ENCODE results near the gene BYSL. TPM values are rescaled to one million over a fixed set of nuclear protein-coding genes. Genes with fewer than 3 reads are reported as not detected.

The BYSL gene
- total RNA-seq, 4 donors from 2014 or later = 6.8 to 15.7 (median 10.4) TPM

GRCh38 chr6:41887331-41887751 is 34.0 kb upstream of the BYSL start:
- H3K4me3 ChIP-seq = no peak overlapping the region
- no peaks in the 10 kb centered on the region for H3K27me3 ChIP-seq
- TF ChIP-seq POLR2AphosphoS5 (IDR thresholded peaks at IDR 0.05) (no peak), POLR2A (IDR thresholded peaks at IDR 0.05) (no peak), EP300 (IDR thresholded peaks at IDR 0.05) (no peak), CTCF (IDR thresholded peaks at IDR 0.05) (no peak)
- WGBS = 54% methylated on average over 4 of the region's 4 CpGs
- DNase-seq (ENCODE audit: low spot score in 2 of 2) = no peak
- H3K4me1 ChIP-seq = no peaks in the 10 kb centered on the region
- H3K27ac ChIP-seq = no peak overlapping the region
- no peaks in the 10 kb centered on the region for H3K36me3 ChIP-seq
- H3K9me3 ChIP-seq = no peaks in the 10 kb centered on the region

GRCh38 chr6:41892921-41893564 is 28.3 kb upstream of the BYSL start:
- no peak overlapping the region for H3K27ac ChIP-seq
- H3K4me3 ChIP-seq = no peak overlapping the region
- WGBS = 81% methylated on average over 4 of the region's 4 CpGs
- H3K27me3 ChIP-seq = no peaks in the 10 kb centered on the region
- peaks cover 24% of the 10 kb centered on the region for H3K4me1 ChIP-seq
- no peak for DNase-seq (ENCODE audit: low spot score in 2 of 2)
- TF ChIP-seq CTCF (IDR thresholded peaks at IDR 0.05) (no peak), EP300 (IDR thresholded peaks at IDR 0.05) (no peak), POLR2A (IDR thresholded peaks at IDR 0.05) (no peak), POLR2AphosphoS5 (IDR thresholded peaks at IDR 0.05) (no peak)
- no peaks in the 10 kb centered on the region for H3K9me3 ChIP-seq
- no peaks in the 10 kb centered on the region for H3K36me3 ChIP-seq

- H3K27ac ChIP-seq = peak overlapping the region; percentile 87
- peak in 1 of 2 donors; percentile 67 for DNase-seq (ENCODE audit: low spot score in 2 of 2)
- 2% methylated on average over 54 of the region's 56 CpGs for WGBS
Measured at GRCh38 chr6:41894366-41895299, 26.7 kb upstream of the BYSL start.

GRCh38 chr6:41895300-41896233 is 25.7 kb upstream of the BYSL start, which contains the start of gene USP49:
TSS of gene USP49 (minus strand) at chr6:41895375. CDS start at chr6:41806983, 88,392 bp downstream.
- TF ChIP-seq POLR2A (IDR thresholded peaks at IDR 0.05) (no peak), CTCF (IDR thresholded peaks at IDR 0.05) (no peak), EP300 (IDR thresholded peaks at IDR 0.05) (no peak), POLR2AphosphoS5 (IDR thresholded peaks at IDR 0.05) (no peak)
- Histone ChIP-seq H3K36me3 (no peaks in the 10 kb centered on the region), H3K27ac (peak within 1 kb of the TSS; percentile 87), H3K27me3 (no peaks in the 10 kb centered on the region), H3K9me3 (no peaks in the 10 kb centered on the region), H3K4me3 (peak within 1 kb of the TSS; percentile 90), H3K4me1 (peaks cover 24% of the 10 kb centered on the region)
- under 1% methylated on average over 48 of the region's 55 CpGs for WGBS
- DNase-seq (ENCODE audit: low spot score in 2 of 2) = peak; percentile 94 to 95

More at GRCh38 chr6:41894366-41895299, 26.7 kb upstream of the BYSL start:
- peaks cover 24% of the 10 kb centered on the region for H3K4me1 ChIP-seq
- peak overlapping the region; percentile 90 for H3K4me3 ChIP-seq
- TF ChIP-seq CTCF (IDR thresholded peaks at IDR 0.05) = no peak
- TF ChIP-seq POLR2A (IDR thresholded peaks at IDR 0.05) = no peak
- TF ChIP-seq EP300 (IDR thresholded peaks at IDR 0.05) = no peak
- no peak for TF ChIP-seq POLR2AphosphoS5 (IDR thresholded peaks at IDR 0.05)
- H3K27me3 ChIP-seq = no peaks in the 10 kb centered on the region
- H3K9me3 ChIP-seq = no peaks in the 10 kb centered on the region
- H3K36me3 ChIP-seq = no peaks in the 10 kb centered on the region
